Endothelial cell (in vitro differentiated cells): ENCODE measurements around the gene CBLL1. TPM values are rescaled to one million over a fixed set of nuclear protein-coding genes. Genes with fewer than 3 reads are reported as not detected.

Source experiments
- DNase-seq: peaks from one replicate; pipeline ENCODE4 v3.0.0; 2021; ENCODE audit warnings: low spot score
- H3K27ac Mint-ChIP-seq: one replicate; pipeline ENCODE4 v1.8.0; 2021; ENCODE audit warnings: mixed read lengths, inconsistent platforms; ENCODE audit not compliant: unreplicated experiment
- H3K27me3 Mint-ChIP-seq: one replicate; pipeline ENCODE4 v1.8.0; 2021; ENCODE audit warnings: mild to moderate bottlenecking, moderate library complexity, mixed read lengths, inconsistent platforms; ENCODE audit not compliant: unreplicated experiment
- H3K36me3 Mint-ChIP-seq: one replicate; pipeline ENCODE4 v1.8.0; 2021; ENCODE audit warnings: mild to moderate bottlenecking, low read depth, mixed read lengths, inconsistent platforms; ENCODE audit not compliant: unreplicated experiment
- H3K4me1 Mint-ChIP-seq: one replicate; pipeline ENCODE4 v1.8.0; 2021; ENCODE audit warnings: mild to moderate bottlenecking, mixed read lengths, inconsistent platforms; ENCODE audit not compliant: unreplicated experiment
- H3K4me3 Mint-ChIP-seq: one replicate; pipeline ENCODE4 v1.8.0; 2021; ENCODE audit warnings: mild to moderate bottlenecking, mixed read lengths, inconsistent platforms; ENCODE audit not compliant: unreplicated experiment
- H3K9me3 Mint-ChIP-seq: one replicate; pipeline ENCODE4 v1.8.0; 2021; ENCODE audit warnings: mixed read lengths, inconsistent platforms; ENCODE audit not compliant: unreplicated experiment
- total RNA-seq: library from RNA; stranded (reverse); fragmentation: NEBNext Ultra II Directional; extraction: Animal tissue kit (Norgen Biotek cat#: 25700); gene quantifications from one replicate; pipeline ENCODE4 v1.2.1, GENCODE V29; 2021; ENCODE audit not compliant: unreplicated experiment
- TF ChIP-seq, protein P1 (sequence below): fragments of 200-600 bp; sonication (generic); IDR thresholded peaks from one replicate; pipeline ENCODE4 v1.5.0; 2021; ENCODE audit warnings: antibody characterized with exemption; ENCODE audit not compliant: unreplicated experiment

The CBLL1 gene
- total RNA-seq, 1 donor from 2014 or later = 37.4 TPM

- Mint-ChIP-seq H3K36me3 (no peaks in the 10 kb centered on the region), H3K4me1 (peaks cover 4% of the 10 kb centered on the region), H3K4me3 (no peak overlapping the region), H3K27me3 (no peaks in the 10 kb centered on the region), H3K9me3 (no peaks in the 10 kb centered on the region), H3K27ac (no peak overlapping the region)
- TF ChIP-seq, protein P1, sequence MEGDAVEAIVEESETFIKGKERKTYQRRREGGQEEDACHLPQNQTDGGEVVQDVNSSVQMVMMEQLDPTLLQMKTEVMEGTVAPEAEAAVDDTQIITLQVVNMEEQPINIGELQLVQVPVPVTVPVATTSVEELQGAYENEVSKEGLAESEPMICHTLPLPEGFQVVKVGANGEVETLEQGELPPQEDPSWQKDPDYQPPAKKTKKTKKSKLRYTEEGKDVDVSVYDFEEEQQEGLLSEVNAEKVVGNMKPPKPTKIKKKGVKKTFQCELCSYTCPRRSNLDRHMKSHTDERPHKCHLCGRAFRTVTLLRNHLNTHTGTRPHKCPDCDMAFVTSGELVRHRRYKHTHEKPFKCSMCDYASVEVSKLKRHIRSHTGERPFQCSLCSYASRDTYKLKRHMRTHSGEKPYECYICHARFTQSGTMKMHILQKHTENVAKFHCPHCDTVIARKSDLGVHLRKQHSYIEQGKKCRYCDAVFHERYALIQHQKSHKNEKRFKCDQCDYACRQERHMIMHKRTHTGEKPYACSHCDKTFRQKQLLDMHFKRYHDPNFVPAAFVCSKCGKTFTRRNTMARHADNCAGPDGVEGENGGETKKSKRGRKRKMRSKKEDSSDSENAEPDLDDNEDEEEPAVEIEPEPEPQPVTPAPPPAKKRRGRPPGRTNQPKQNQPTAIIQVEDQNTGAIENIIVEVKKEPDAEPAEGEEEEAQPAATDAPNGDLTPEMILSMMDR = no peak
- no peak for DNase-seq
These were observed 32.6 kb upstream of the CBLL1 start for GRCh38 chr7:107711301-107711700.

- Mint-ChIP-seq H3K27me3 (no peaks in the 10 kb centered on the region), H3K27ac (no peak overlapping the region), H3K9me3 (no peaks in the 10 kb centered on the region), H3K36me3 (no peaks in the 10 kb centered on the region), H3K4me3 (no peak overlapping the region), H3K4me1 (peaks cover 4% of the 10 kb centered on the region)
- TF ChIP-seq, protein P1 = no peak
- DNase-seq = no peak
These were observed 31.9 kb upstream of the CBLL1 start for GRCh38 chr7:107712025-107712424.

- TF ChIP-seq, protein P1 = no peak
- Mint-ChIP-seq H3K4me1 (peaks cover 4% of the 10 kb centered on the region), H3K27ac (no peak overlapping the region), H3K27me3 (no peaks in the 10 kb centered on the region), H3K36me3 (no peaks in the 10 kb centered on the region), H3K4me3 (no peak overlapping the region), H3K9me3 (no peaks in the 10 kb centered on the region)
- no peak for DNase-seq
These were observed 31.0 kb upstream of the CBLL1 start for GRCh38 chr7:107712896-107713295.

- Mint-ChIP-seq H3K36me3 (no peaks in the 10 kb centered on the region), H3K27ac (no peak overlapping the region), H3K27me3 (no peaks in the 10 kb centered on the region), H3K4me3 (no peak overlapping the region), H3K9me3 (no peaks in the 10 kb centered on the region), H3K4me1 (no peaks in the 10 kb centered on the region)
- no peak for DNase-seq
- TF ChIP-seq, protein P1 = no peak
These were observed 28.4 kb upstream of the CBLL1 start for GRCh38 chr7:107715531-107715930.

DNA sequence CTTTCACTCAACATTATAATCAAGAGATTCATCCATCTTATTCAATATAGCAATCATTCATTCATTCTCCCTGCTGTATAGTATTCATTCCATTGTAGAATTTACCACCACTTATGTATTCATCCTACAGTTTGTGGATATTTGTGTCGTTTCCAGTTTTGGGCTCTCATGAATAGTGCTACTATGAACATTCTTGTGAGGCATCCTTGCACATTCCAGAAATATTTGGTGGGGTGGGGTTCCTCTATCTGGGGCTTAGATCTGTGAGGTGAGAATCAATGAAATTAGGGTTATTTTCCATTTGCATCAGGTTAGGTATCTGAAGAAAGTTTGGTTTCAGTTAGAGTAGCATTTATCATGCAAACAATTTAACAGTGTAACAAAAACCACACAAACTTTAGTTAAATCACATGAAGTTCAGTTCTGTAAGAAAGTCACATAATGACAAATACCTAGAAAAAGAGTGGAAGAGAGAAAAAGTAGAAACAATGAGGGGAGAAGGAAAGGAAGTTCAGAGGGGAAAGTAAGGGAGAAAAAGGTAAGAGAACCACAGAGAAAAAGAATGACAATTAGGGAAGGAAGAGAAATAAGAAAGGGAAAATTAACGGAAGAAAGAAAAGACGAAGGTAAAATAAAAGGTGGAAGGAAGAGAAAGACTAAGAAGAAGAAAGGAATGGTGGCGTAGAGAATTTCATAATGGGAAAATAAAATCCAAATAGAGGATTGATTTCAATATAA is 25.3 kb upstream of the CBLL1 start:
- Mint-ChIP-seq H3K4me3 (no peak overlapping the region), H3K4me1 (peaks cover 6% of the 10 kb centered on the region), H3K9me3 (no peaks in the 10 kb centered on the region), H3K27me3 (peaks cover 2% of the 10 kb centered on the region), H3K36me3 (no peaks in the 10 kb centered on the region), H3K27ac (no peak overlapping the region)
- DNase-seq = no peak
- TF ChIP-seq, protein P1 = no peak
